Stimulated activated CD4-positive, alpha-beta T cell treated with anti-CD3 and anti-CD28 coated beads, Interleukin-15, amount 100 ng/mL, for 24 hours (primary cell): Measurements from ENCODE around the gene SP2.

Source experiments
- DNase-seq: peaks from one replicate; pipeline ENCODE4 v3.0.0-alpha.2; 2020

SP2 gene

GRCh38 chr17:47871048-47871447 lies 25.0 kb upstream of the SP2 start:
- no peak for DNase-seq

DNA sequence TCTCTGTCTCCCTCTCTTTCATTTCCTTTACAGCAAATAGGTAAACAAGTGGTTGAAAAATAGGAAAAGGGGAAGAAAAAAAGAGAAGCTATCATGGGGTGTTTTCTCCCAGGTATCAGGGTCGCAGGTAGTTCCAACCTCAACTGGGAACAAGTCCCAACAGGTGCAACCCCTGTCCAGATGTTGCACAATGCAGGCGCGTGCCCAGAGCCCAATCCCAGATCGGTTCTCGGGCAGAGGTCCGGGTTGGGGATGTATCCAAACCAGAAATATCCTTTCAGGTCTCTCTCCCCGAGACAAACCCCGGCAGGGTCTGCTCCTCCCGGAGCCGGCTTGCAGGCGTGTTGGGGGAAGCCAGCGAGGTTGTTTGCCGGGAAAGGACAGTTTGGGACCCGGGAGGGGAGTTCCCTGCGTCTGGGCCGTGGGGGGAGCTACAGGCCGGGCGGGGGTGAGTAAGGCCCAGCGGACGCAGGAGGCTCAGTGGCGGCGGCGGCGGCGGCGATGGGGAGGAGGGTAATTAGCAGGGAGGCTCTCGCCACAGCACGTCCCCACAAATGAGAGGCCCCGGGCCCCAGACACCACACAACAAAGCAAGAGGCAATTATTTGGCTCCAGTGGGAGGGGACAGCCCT lies 23.9 kb upstream of the SP2 start:
- DNase-seq = no peak

DNA sequence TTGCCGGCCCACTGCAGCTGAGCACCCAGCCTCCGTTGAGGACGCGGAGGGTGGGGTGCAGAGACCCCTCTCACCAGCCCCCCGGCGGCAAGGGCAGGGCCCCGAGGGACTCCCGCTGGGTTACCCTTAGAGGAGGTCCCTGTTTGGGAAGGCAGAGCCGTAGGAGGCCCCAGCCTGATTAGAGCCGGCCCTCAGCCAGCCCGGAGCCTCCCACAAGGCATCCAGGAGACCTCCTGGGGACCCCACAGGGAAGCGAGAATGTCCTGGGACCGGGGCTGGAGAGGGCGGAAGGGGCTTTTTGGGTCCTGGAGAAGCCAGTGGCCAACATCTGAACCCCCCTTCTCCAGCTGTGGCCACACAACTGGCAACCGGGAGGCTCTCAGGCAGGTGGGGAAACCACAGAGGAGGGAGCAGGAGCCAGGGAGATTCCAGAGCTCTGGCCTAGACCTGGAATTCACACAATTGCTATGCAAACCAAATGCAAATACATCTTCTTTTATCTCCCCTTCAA lies 23.3 kb upstream of the SP2 start:
- no peak for DNase-seq

GRCh38 chr17:47873200-47874090 lies 22.6 kb upstream of the SP2 start:
- no peak for DNase-seq

GRCh38 chr17:47875011-47875985 lies 20.7 kb upstream of the SP2 start:
- no peak for DNase-seq

DNA sequence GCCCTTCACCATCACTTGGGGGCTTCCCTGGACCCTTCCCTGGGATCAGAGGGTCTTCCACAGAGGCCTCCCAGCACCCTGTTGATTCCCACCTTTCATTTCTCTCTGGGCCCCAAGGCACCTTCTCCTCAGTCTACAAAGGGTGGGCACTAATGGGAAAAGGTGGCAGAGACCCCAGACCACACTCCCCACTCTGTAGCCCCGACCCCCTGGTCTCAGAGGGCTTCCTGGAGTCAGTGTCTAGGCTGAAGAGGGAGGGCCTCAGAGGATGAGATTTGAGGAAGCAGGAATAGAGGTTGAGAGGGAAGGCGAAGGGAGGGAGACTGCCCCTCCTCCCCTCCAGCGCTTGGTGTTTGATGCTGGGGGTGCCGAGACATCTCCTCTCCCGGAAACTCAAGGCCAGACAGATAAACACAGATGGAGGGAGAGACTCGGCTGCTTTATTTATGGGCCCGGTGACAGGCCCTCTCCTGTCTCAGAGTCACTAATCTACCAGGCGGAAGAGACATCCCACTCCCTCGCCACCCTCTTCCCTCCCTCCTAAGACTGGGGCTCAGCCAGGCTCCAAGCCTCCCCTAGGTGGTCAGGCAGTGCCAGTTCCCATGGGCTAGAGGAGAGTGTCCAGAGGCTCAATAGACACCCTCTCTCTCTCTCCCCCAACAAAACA lies 18.5 kb upstream of the SP2 start:
- DNase-seq = no peak

GRCh38 chr17:47878203-47879027 lies 17.6 kb upstream of the SP2 start:
- no peak for DNase-seq

- no peak for DNase-seq
These were observed 16.9 kb upstream of the SP2 start for GRCh38 chr17:47879028-47879585.

DNA sequence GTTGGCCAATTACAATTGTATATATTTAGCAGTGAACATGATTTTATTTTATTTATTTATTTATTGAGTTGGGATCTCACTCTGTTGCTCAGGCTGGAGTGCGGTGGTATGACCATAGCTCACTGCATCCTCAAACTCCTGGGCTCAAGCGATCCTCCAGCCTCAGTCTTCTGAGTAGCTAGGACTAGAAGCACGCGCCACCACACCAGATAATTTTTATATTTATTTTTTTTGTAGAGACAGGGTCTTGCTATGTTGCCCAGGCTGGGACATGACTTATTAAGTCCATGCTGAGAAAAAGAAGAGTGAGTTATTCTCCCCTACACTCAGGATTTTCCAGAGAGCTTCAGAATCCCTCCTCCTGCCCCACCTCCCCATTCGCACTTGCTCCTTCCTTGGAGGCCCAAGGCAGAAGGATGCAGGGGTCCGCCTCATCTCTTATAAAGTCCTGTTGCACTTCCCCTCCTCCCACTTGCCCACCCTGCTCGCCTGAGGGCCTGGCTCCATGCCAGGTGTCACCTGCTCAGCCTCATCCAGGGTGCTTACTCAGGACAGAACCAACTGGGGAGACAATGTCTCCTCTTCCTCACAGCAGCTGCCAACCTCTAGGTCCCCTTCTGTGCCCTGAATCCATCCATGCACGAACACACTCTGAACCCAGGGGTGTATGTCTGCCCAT lies 16.1 kb upstream of the SP2 start:
- no peak for DNase-seq

GRCh38 chr17:47882247-47882646 lies 13.8 kb upstream of the SP2 start:
- DNase-seq = no peak

GRCh38 chr17:47882695-47883588 lies 13.1 kb upstream of the SP2 start:
- DNase-seq = no peak

GRCh38 chr17:47883589-47884426 lies 12.2 kb upstream of the SP2 start:
- DNase-seq = no peak

- DNase-seq = no peak
These were observed 11.7 kb upstream of the SP2 start for GRCh38 chr17:47884427-47884740.

GRCh38 chr17:47884905-47885730 lies 10.9 kb upstream of the SP2 start:
- DNase-seq = no peak

GRCh38 chr17:47888293-47888692 lies 7.7 kb upstream of the SP2 start:
- DNase-seq = no peak

DNA sequence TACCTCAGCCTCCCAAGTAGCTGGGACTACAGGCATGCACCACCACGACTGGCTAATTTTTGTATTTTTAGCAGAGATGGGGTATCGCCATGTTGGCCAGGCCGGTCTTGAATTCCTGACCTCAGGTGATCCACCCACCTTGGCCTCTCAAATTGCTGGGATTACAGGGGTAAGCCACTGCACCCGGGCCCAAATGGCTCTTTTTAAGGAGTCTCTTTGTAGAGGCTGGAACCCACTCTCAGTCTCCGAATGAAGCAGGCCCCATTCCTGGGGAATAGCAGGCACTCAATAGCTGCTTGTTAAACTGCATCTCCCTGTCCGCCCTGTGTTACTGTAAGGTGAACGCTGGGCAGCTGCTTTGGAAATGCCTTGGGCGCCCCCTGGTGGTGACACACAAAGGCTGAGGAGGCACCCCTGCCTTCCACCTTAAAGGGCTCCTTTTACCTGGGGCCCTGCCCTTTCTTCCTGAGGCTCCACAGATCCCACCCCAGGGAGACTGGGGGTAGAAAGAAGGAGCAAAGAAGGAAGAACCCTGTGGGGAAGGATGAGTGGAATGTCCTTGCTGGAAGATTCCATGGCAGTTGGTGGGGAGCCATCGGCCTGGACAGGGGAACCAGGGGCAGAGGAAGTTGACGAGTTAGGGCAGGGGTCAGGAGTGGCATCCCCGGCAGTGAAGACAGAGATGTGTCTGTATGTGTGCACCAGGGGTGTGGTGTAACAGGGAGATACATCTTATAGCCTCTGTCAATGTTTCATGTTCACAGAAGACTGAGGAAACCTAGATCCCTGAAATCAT lies 6.1 kb upstream of the SP2 start:
- DNase-seq = peak; percentile 95

GRCh38 chr17:47891545-47892088 lies 4.4 kb upstream of the SP2 start:
- DNase-seq = no peak
